ENCODE measurements around the gene ATP2B1. TPM values are rescaled to one million over a fixed set of nuclear protein-coding genes. Genes with fewer than 3 reads are reported as not detected.

Gene ATP2B1
- total RNA-seq (2022; extraction: Qiagen RNA extraction; ENCODE audit: low read depth), result 50.7 to 95.6 TPM (median 55.2 TPM) in 5 replicates

DNA sequence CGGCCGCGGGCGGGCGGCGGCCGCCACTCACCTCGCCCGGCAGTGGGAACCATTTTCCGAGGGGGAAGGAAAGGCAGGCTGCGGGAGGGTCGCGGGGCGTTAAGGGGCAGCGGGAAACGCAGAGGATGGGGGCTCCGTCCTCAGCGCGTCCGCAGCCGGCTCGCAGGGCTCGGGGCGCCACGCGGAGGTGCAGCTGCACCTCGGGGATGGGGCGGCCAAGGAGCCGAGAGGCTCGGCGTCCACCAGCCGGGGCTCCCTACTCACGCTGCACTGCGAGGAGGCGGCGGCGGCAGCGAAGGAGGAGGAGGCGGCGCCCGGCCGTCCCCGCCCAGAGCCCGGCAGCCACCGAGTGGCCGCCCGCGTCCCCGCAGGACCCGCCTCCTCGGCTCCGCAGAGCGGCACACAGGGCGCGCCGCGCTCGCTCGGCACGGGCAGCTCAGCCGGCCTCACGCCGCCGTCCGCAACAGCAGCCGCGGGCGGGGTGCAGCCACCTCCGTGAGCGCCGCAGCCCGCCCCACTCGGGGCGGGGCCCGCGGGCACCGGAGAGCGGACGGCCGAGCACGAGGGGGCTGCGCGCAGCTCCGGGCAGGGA, at the start of gene ATP2B1:
TSS of gene ATP2B1 (minus strand) at position 274 of the 592 bp plus-strand sequence. CDS start 52,952 bp downstream, outside the sequence.

Other genes with a start within 250 kb of the ATP2B1 start
- gene GALNT4, start 184.0 kb downstream of the ATP2B1 start, total RNA-seq (2022; extraction: Qiagen RNA extraction; ENCODE audit: low read depth), result 4.8 to 11.6 TPM (median 10.3 TPM) in 5 replicates
- gene POC1B, start 182.8 kb downstream of the ATP2B1 start, total RNA-seq (2022; extraction: Qiagen RNA extraction; ENCODE audit: low read depth), result 12.3 to 20.7 TPM (median 17.9 TPM) in 5 replicates